Tibial nerve (tissue), 4 donors: ENCODE results near the gene YARS2. TPM values are rescaled to one million over a fixed set of nuclear protein-coding genes. Genes with fewer than 3 reads are reported as not detected.
A peak's percentile ranks its signal among the peaks of the same experiment; 100 is the strongest.

ENCODE experiments used
- DNase-seq, 2 donors: peaks; one replicate each; pipeline ENCODE4 v3.0.0-alpha.2; 2019; ENCODE audit warnings: low spot score in 2 of 2
- H3K27ac ChIP-seq, 4 donors: fragments of 200-600 bp; sonication (generic) in 3 of 4; one replicate each; pipeline ENCODE4 v1.5.1; 2017 to 2019; ENCODE audit warnings: mild to moderate bottlenecking in 1 of 4
- H3K27me3 ChIP-seq, 2 donors: fragments of 200-600 bp; sonication (generic) in 1 of 2; one replicate each; pipeline versions ENCODE4 v1.5.1 to v1.6.0; 2017 to 2019
- H3K36me3 ChIP-seq, 3 donors: fragments of 200-600 bp; sonication (generic); one replicate each; pipeline ENCODE4 v1.5.1; 2018 to 2019
- H3K4me1 ChIP-seq, 4 donors: fragments of 200-600 bp; sonication (generic) in 3 of 4; one replicate each; pipeline ENCODE4 v1.5.1; 2017 to 2019
- H3K4me3 ChIP-seq, 4 donors: fragments of 200-600 bp; sonication (generic) in 3 of 4; one replicate each; pipeline ENCODE4 v1.5.1; 2017 to 2019; ENCODE audit warnings: mild to moderate bottlenecking in 1 of 4, moderate library complexity in 1 of 4
- H3K9me3 ChIP-seq, 4 donors: fragments of 200-600 bp; sonication (generic) in 3 of 4; one replicate each; pipeline ENCODE4 v1.5.1; 2017 to 2019
- EP300 ChIP-seq, 2 donors: sonication (generic); formaldehyde crosslinking; IDR thresholded peaks; one replicate each; pipeline ENCODE4 v1.6.1; 2017; ENCODE audit warnings: antibody characterized with exemption in 2 of 2, mild to moderate bottlenecking in 1 of 2
- POLR2A ChIP-seq, 2 donors: fragments of 450-650 bp; IDR thresholded peaks; one replicate each; pipeline ENCODE4 v1.6.1; 2017; ENCODE audit warnings: antibody characterized with exemption in 2 of 2, mild to moderate bottlenecking in 2 of 2, moderate library complexity in 2 of 2
- WGBS, 2 donors: methylation state at CpG; one replicate each; pipeline ENCODE4 v1.1.5; 2018; 5-methylcytosine and 5-hydroxymethylcytosine counted together
- total RNA-seq, 4 donors: library from RNA; depleted of rRNA; stranded (reverse); fragments of >200 nt; gene quantifications; one replicate each; pipeline ENCODE4 v1.1.0, GENCODE V29; 2016
- TF ChIP-seq, protein P1 (sequence below), 5 experiments: fragments of 200-600 bp in 3 of 5; fragments of 450-650 bp in 2 of 5; sonication (generic) in 3 of 5; IDR thresholded peaks; one replicate each; pipeline ENCODE4 v1.5.1; 2016 to 2019; ENCODE audit warnings: antibody characterized with exemption in 5 of 5, mild to moderate bottlenecking in 3 of 5, moderate library complexity in 2 of 5

The YARS2 gene
- total RNA-seq, 4 donors from 2014 or later = 16.3 to 38.7 (median 28.3) TPM

DNA sequence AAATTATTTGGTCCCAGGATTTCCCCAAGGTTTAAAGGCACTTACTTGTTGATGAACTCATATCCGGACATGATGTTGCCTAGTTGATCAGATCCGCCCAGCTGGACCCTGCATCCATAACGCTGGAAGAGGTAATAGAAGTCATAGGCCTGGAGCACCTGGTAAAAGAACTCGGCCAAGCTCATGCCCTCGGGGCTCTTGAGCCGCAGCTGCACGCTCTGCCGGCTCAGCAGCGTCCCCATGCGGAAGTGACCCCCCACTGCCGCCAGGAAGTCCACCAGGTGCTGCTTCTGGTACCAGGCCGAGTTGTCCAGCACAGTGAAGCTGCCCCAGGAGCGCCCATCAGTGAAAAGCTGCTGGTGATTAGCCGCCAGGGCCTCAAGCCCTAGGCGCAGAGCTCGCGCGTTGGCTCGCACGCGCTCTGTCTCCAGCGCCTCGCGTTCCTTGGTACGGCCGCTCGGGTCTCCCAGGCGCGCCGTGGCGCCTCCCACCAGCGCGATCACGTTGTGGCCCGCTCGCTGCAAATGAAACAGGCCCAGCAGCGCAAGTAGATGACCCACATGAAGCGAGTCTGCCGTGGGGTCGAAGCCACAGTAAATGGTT is 545 bp downstream of the YARS2 start:
- Histone ChIP-seq H3K4me1 (peaks cover 4 to 30% (median 8%) of the 10 kb centered on the region in 4 donors), H3K9me3 (no peaks in the 10 kb centered on the region), H3K4me3 (peak overlapping the region; percentile 70 to 87 (median 82)), H3K36me3 (peaks cover 0 to 31% (median 17%) of the 10 kb centered on the region in 3 donors), H3K27me3 (no peaks in the 10 kb centered on the region), H3K27ac (peak overlapping the region; percentile 83 to 93 (median 91))
- 0% methylated on average over 22 to 28 of the region's 40 CpGs for WGBS, 2 donors
- TF ChIP-seq EP300 (IDR thresholded peaks at IDR 0.05) = no peak
- TF ChIP-seq, protein P1, sequence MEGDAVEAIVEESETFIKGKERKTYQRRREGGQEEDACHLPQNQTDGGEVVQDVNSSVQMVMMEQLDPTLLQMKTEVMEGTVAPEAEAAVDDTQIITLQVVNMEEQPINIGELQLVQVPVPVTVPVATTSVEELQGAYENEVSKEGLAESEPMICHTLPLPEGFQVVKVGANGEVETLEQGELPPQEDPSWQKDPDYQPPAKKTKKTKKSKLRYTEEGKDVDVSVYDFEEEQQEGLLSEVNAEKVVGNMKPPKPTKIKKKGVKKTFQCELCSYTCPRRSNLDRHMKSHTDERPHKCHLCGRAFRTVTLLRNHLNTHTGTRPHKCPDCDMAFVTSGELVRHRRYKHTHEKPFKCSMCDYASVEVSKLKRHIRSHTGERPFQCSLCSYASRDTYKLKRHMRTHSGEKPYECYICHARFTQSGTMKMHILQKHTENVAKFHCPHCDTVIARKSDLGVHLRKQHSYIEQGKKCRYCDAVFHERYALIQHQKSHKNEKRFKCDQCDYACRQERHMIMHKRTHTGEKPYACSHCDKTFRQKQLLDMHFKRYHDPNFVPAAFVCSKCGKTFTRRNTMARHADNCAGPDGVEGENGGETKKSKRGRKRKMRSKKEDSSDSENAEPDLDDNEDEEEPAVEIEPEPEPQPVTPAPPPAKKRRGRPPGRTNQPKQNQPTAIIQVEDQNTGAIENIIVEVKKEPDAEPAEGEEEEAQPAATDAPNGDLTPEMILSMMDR (IDR thresholded peaks at IDR 0.05) = peak; percentile 46 to 67 (median 59)
- no peak for TF ChIP-seq POLR2A (IDR thresholded peaks at IDR 0.05)
- DNase-seq = peak; percentile 24 to 41

DNA sequence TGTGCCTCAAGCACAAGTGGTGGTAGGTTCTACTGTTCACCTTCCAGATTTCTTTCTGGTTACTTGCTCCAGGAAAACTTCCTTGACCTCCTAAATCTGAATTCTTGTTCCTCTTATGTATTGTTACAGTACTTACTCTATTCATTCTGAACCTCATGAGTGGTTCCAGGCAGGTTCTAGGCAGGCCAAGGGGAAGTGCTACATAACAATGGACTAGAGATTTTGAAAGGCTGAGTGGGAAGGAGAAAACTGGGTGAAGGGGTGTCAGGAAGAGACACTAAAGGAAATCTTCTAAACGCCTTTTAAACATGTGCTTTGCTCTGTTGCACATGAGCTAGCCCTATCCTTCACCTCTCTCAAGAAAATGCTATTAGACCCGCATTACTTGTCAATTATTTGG is 1.6 kb downstream of the YARS2 start:
- no peaks in the 10 kb centered on the region for H3K9me3 ChIP-seq
- H3K36me3 ChIP-seq = peaks cover 0 to 41% (median 28%) of the 10 kb centered on the region in 3 donors
- no peak for DNase-seq
- TF ChIP-seq EP300 (IDR thresholded peaks at IDR 0.05) (no peak), POLR2A (IDR thresholded peaks at IDR 0.05) (no peak)
- peak overlapping the region in 1 of 4 donors; percentile 93 for H3K27ac ChIP-seq
- WGBS, 2 donors = 39 to 47% methylated on average over 2 of the region's 2 CpGs
- peak overlapping the region in 1 of 4 donors; percentile 70 for H3K4me3 ChIP-seq
- peaks cover 4 to 30% (median 8%) of the 10 kb centered on the region in 4 donors for H3K4me1 ChIP-seq
- H3K27me3 ChIP-seq = no peaks in the 10 kb centered on the region

DNA sequence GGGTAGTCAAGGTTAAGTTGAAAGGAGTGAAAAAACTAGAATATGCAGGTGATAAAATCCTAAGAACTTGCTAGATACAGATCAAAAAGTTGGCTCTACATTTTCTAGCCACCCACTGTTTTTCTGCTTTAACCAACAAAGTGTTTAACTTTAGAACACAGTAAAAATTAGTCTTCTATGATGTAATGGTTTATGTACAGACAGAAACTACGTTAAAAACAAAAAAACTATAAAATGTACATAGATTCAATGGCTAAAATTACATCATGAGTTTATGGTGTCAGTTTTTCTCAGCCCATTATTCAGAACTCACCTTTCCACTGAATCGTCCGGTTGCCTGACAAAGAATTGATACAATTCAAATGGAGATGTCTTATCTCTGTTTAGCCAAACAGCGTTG is 2.1 kb downstream of the YARS2 start:
- Histone ChIP-seq H3K27ac (peak overlapping the region in 1 of 4 donors; percentile 93), H3K4me3 (no peak overlapping the region), H3K4me1 (peaks cover 4 to 30% (median 8%) of the 10 kb centered on the region in 4 donors), H3K36me3 (peaks cover 0 to 46% (median 31%) of the 10 kb centered on the region in 3 donors), H3K27me3 (no peaks in the 10 kb centered on the region), H3K9me3 (no peaks in the 10 kb centered on the region)
- no peak for TF ChIP-seq POLR2A (IDR thresholded peaks at IDR 0.05)
- TF ChIP-seq, protein P1 (IDR thresholded peaks at IDR 0.05) = no peak
- TF ChIP-seq EP300 (IDR thresholded peaks at IDR 0.05) = no peak
- no peak for DNase-seq
- WGBS, 2 donors = 75 to 79% methylated on average over 4 of the region's 4 CpGs

DNA sequence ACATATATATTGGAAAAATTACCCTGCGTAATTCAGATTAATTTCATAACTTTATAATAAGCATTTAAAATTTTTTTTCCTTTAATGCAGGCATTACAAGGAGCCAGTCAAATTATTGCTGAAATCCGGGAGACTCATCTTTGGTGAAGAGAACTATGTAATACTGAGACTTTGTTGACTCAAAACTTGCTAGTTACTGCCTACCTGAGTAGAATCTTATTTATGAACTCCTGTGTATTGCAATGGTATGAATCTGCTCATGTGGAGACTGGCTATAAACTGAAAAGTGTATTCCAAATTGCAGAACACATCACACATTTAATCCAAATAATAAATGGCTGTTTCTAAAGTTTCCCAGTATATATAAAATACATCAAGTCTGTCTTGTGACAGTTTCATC is 12.4 kb downstream of the YARS2 start:
- TF ChIP-seq, protein P1 (IDR thresholded peaks at IDR 0.05) = no peak
- no peak for TF ChIP-seq EP300 (IDR thresholded peaks at IDR 0.05)
- no peak for TF ChIP-seq POLR2A (IDR thresholded peaks at IDR 0.05)
- 91 to 98% methylated on average over 2 of the region's 2 CpGs for WGBS, 2 donors
- no peak for DNase-seq
- H3K4me3 ChIP-seq = no peak overlapping the region
- no peak overlapping the region for H3K27ac ChIP-seq
- no peaks in the 10 kb centered on the region for H3K4me1 ChIP-seq
- H3K9me3 ChIP-seq = no peaks in the 10 kb centered on the region
- H3K36me3 ChIP-seq = peaks cover 3 to 92% (median 18%) of the 10 kb centered on the region in 3 donors
- H3K27me3 ChIP-seq = no peaks in the 10 kb centered on the region

DNA sequence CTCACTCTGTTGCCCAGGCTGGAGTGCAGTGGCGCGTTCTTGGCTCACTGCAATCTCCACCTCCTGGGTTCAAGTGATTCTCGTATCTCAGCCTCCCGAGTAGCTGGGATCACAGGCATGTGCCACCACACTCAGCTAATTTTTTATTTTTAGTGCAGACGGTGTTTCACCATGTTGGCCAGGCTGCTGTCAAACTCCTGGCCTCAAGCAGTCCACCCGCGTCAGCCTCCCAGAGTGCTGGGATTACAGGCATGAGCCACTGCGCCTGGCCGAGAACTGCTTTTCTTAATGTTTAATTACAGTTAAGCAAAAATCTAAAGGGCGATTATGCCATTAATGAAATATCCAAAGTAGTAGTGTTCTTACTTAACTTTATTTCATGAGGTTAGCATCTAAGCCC is 13.6 kb downstream of the YARS2 start:
- no peak overlapping the region for H3K4me3 ChIP-seq
- peaks cover 0 to 88% (median 17%) of the 10 kb centered on the region in 3 donors for H3K36me3 ChIP-seq
- H3K4me1 ChIP-seq = no peaks in the 10 kb centered on the region
- H3K27me3 ChIP-seq = no peaks in the 10 kb centered on the region
- H3K9me3 ChIP-seq = no peaks in the 10 kb centered on the region
- no peak overlapping the region for H3K27ac ChIP-seq
- DNase-seq = no peak
- WGBS, 2 donors = 96 to 97% methylated on average over 10 of the region's 10 CpGs
- TF ChIP-seq EP300 (IDR thresholded peaks at IDR 0.05) = no peak
- TF ChIP-seq, protein P1 (IDR thresholded peaks at IDR 0.05) = no peak
- no peak for TF ChIP-seq POLR2A (IDR thresholded peaks at IDR 0.05)
